Right forelimb (tissue), 1 donor: Measurements from ENCODE around the gene PCMTD2.
"Not testable (repeated sequence)": the region's sequence is repeated elsewhere in the genome, so short reads cannot be mapped to it uniquely, and the experiment has no call there.

Experiments
- DNase-seq: peaks from one replicate; pipeline ENCODE4 v3.0.0-alpha.2; 2018

The PCMTD2 gene

DNA sequence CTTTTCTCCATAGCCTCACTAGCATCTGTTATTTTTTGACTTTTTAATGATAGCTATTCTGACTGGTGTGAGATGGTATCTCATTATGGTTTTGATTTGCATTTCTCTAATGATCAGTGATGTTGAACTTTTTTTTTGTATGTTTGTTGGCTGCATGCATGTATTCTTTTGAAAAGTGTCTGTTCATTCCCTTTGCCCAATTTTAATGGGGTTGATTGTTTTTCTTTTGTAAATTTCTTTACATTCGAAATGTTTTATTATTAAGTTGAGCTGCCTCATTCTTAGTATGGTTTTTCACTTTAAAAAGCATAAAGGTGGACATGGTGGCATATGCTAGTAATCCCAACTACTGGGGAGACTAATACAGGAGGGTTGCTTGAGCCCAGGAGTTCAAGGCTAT lies 58.2 kb downstream of the PCMTD2 start:
- DNase-seq: not testable (repeated sequence)

GRCh38 chr20:64315381-64315780 lies 59.8 kb downstream of the PCMTD2 start:
- DNase-seq: not testable (repeated sequence)

GRCh38 chr20:64315884-64316283 lies 60.3 kb downstream of the PCMTD2 start:
- not testable (repeated sequence) for DNase-seq

GRCh38 chr20:64316415-64317083 lies 61.0 kb downstream of the PCMTD2 start:
- not testable (repeated sequence) for DNase-seq

DNA sequence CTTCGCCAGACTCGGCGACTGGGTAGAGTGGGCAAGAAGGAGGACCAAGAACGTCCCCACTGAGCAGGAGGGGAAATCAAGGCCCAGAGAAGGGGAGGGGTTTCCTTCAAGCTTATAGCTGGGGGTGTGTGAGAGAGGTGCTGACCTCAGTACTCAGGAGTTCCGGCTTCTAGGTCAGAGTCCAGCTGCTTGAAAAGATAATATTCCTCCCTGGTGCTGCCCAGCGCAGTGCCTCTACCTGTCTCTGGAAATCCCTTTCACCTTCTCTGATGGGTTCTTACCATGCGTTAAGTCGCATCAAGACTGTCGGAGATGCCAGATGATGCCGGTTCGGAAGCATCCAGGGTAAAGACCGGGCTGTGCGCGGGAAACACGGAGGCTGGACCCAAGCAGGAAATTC lies 61.8 kb downstream of the PCMTD2 start:
- DNase-seq: not testable (repeated sequence)

DNA sequence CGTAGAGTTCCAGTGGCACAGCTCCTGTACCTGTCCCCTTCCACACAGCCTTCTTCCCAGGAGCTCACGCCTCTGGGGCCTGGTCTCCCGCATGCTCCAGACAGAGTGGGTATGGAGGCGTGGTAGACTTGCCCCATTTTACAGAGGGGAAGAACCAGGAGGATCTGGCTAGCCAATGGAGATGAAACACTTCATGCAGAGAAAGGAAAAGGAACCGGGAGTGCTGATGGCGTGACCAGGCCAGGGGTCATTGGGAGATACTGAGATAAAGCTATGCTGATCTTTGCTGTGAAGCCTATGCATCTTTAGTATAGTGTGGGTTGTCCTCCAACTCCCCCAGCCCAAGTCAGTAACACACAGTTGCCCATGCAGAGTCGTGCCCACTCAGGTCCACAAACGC lies 62.5 kb downstream of the PCMTD2 start:
- not testable (repeated sequence) for DNase-seq

GRCh38 chr20:64322031-64322789 lies 66.7 kb downstream of the PCMTD2 start:
- not testable (repeated sequence) for DNase-seq
